ENCODE results near the gene SNX7. TPM values are rescaled to one million over a fixed set of nuclear protein-coding genes. Genes with fewer than 3 reads are reported as not detected.

Gene SNX7
- total RNA-seq, 1 experiment from 2014 or later, result 25.3 TPM

DNA sequence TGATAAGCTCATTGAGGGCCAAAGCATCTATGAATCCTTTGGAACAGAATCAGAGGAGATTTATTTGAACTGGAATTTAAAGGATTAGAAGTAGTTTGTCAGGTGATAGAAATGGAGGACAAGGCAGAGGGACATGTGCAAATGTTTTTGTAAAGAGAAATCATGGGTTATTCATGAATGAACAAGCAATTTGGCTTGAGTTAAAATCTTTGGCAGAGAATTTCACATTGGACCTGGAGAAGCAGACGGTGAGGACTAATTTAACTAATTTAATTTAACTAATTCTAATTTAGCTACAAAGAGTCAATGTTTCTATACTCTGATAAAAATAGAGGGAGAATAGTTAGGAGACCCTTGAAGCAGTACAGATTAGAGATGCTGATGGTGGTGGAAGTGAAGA, 36.3 kb downstream of the SNX7 start:
- H3K36me3 ChIP-seq (ENCODE audit: low read depth), result peaks cover 4% of the 10 kb centered on the region; the same call in 1 of the 2 replicates
- POLR2A ChIA-PET (ENCODE audit: unreplicated experiment), result no interaction called here

GRCh38 chr1:98698625-98699024, 37.1 kb downstream of the SNX7 start:
- no peak overlapping the region for H3K4me3 ChIP-seq
- TF ChIP-seq, protein P1, sequence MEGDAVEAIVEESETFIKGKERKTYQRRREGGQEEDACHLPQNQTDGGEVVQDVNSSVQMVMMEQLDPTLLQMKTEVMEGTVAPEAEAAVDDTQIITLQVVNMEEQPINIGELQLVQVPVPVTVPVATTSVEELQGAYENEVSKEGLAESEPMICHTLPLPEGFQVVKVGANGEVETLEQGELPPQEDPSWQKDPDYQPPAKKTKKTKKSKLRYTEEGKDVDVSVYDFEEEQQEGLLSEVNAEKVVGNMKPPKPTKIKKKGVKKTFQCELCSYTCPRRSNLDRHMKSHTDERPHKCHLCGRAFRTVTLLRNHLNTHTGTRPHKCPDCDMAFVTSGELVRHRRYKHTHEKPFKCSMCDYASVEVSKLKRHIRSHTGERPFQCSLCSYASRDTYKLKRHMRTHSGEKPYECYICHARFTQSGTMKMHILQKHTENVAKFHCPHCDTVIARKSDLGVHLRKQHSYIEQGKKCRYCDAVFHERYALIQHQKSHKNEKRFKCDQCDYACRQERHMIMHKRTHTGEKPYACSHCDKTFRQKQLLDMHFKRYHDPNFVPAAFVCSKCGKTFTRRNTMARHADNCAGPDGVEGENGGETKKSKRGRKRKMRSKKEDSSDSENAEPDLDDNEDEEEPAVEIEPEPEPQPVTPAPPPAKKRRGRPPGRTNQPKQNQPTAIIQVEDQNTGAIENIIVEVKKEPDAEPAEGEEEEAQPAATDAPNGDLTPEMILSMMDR (conservative IDR thresholded peaks at IDR 0.05), result no peak
- TF ChIP-seq EZH2 (IDR thresholded peaks at IDR 0.05; ENCODE audit: low read depth), result no peak
- H3K4me2 ChIP-seq, result no peak overlapping the region
- H3K27me3 ChIP-seq (ENCODE audit: insufficient read depth, low read depth), result no peaks in the 10 kb centered on the region
- no peaks in the 10 kb centered on the region for H4K20me1 ChIP-seq (ENCODE audit: insufficient read depth)
- intact Hi-C loops (cut with micrococcal nuclease; ENCODE audit: unreplicated experiment), result no loop called here
- DNase-seq, result no peak
- ChIA-PET POLR2A (ENCODE audit: unreplicated experiment) (no interaction called here), CTCF (interaction anchor here (0.7 kb wide), 1 partner anchor 1532 kb away, joined by 4 read pairs; no protein-coding TSS in a partner anchor)
- no peaks in the 10 kb centered on the region for H3K4me1 ChIP-seq (replicated peaks; ENCODE audit: insufficient read depth)
- H2AFZ ChIP-seq, result no peak overlapping the region
- H3F3A ChIP-seq (ENCODE audit: insufficient read depth, low read depth), result no peaks in the 10 kb centered on the region
- no peaks in the 10 kb centered on the region for H3K9me3 ChIP-seq (ENCODE audit: insufficient read depth, low read depth)
- BruUV-seq (replicated peaks), result no TSS peak
- no peaks in the 10 kb centered on the region for H3K9me2 ChIP-seq (ENCODE audit: insufficient read depth)
- H3K79me2 ChIP-seq (ENCODE audit: low read depth), result no peaks in the 10 kb centered on the region
- peaks cover 4% of the 10 kb centered on the region; the same call in 1 of the 2 replicates for H3K36me3 ChIP-seq (ENCODE audit: low read depth)
- H3K27ac ChIP-seq, result no peak overlapping the region

More for the DNA sequence above, 36.3 kb downstream of the SNX7 start:
- Histone ChIP-seq H3K4me1 (replicated peaks; ENCODE audit: insufficient read depth) (no peaks in the 10 kb centered on the region), H3K4me3 (no peak overlapping the region), H3K9me2 (ENCODE audit: insufficient read depth) (no peaks in the 10 kb centered on the region), H4K20me1 (ENCODE audit: insufficient read depth) (no peaks in the 10 kb centered on the region), H3K27ac (no peak overlapping the region), H3K9me3 (ENCODE audit: insufficient read depth, low read depth) (no peaks in the 10 kb centered on the region), H2AFZ (no peak overlapping the region), H3K4me2 (no peak overlapping the region), H3K79me2 (ENCODE audit: low read depth) (no peaks in the 10 kb centered on the region), H3K27me3 (ENCODE audit: insufficient read depth, low read depth) (no peaks in the 10 kb centered on the region), H3F3A (ENCODE audit: insufficient read depth, low read depth) (no peaks in the 10 kb centered on the region)
- TF ChIP-seq EZH2 (IDR thresholded peaks at IDR 0.05; ENCODE audit: low read depth), result no peak
- TF ChIP-seq, protein P1 (conservative IDR thresholded peaks at IDR 0.05), result no peak
- intact Hi-C loops (cut with micrococcal nuclease; ENCODE audit: unreplicated experiment), result no loop called here
- no peak for DNase-seq
- BruUV-seq (replicated peaks), result no TSS peak
- CTCF ChIA-PET, result no interaction called here

- intact Hi-C loops (cut with micrococcal nuclease; ENCODE audit: unreplicated experiment), result no loop called here
- CTCF ChIA-PET, result no interaction called here
- no peak overlapping the region for H3K27ac ChIP-seq
- POLR2A ChIA-PET (ENCODE audit: unreplicated experiment), result no interaction called here
- no peak overlapping the region for H3K4me3 ChIP-seq
- no peak for TF ChIP-seq EZH2 (IDR thresholded peaks at IDR 0.05; ENCODE audit: low read depth)
- TF ChIP-seq, protein P1 (conservative IDR thresholded peaks at IDR 0.05), result no peak
- DNase-seq, result no peak
- H3K4me1 ChIP-seq (replicated peaks; ENCODE audit: insufficient read depth), result no peaks in the 10 kb centered on the region
- H3K4me2 ChIP-seq, result no peak overlapping the region
- no peaks in the 10 kb centered on the region for H3K9me2 ChIP-seq (ENCODE audit: insufficient read depth)
- H3K79me2 ChIP-seq (ENCODE audit: low read depth), result no peaks in the 10 kb centered on the region
- H2AFZ ChIP-seq, result no peak overlapping the region
- BruUV-seq (replicated peaks), result no TSS peak
- no peaks in the 10 kb centered on the region for H3K27me3 ChIP-seq (ENCODE audit: insufficient read depth, low read depth)
- H3F3A ChIP-seq (ENCODE audit: insufficient read depth, low read depth), result no peaks in the 10 kb centered on the region
- peaks cover 4% of the 10 kb centered on the region; the same call in 1 of the 2 replicates for H3K36me3 ChIP-seq (ENCODE audit: low read depth)
- no peaks in the 10 kb centered on the region for H3K9me3 ChIP-seq (ENCODE audit: insufficient read depth, low read depth)
- no peaks in the 10 kb centered on the region for H4K20me1 ChIP-seq (ENCODE audit: insufficient read depth)
Measured at GRCh38 chr1:98700228-98700627, 38.7 kb downstream of the SNX7 start.
